Brain microvascular endothelial cell (primary cell): ENCODE results near the gene CYP2C8.

Source experiments
- DNase-seq: peaks from one replicate; pipeline ENCODE4 v3.0.0-alpha.2; 2020
- H3K27ac ChIP-seq: fragments of 250-450 bp; sonication (Bioruptor Pico); 2 replicates; pipeline ENCODE4 v1.5.1; 2020; ENCODE audit warnings: mild to moderate bottlenecking, moderate library complexity
- H3K27me3 ChIP-seq: fragments of 250-450 bp; sonication (Bioruptor Pico); replicated peaks from 2 replicates; pipeline ENCODE4 v1.5.1; 2020; ENCODE audit warnings: mild to moderate bottlenecking
- H3K36me3 ChIP-seq: fragments of 250-450 bp; sonication (Bioruptor Pico); replicated peaks from 2 replicates; pipeline ENCODE4 v1.5.1; 2020; ENCODE audit warnings: mild to moderate bottlenecking
- H3K4me3 ChIP-seq: 2 replicates; pipeline ENCODE4 v1.5.1; 2011; ENCODE audit warnings: low read depth, mild to moderate bottlenecking, control low read depth, low read length, moderate library complexity
- in situ Hi-C: cut with HindIII; loops from 2 replicates; pipeline ENCODE4 v1.10.0; 2017; ENCODE audit warnings: low sequenced_read_pairs, low pct_ligation_motif_present
- TF ChIP-seq, protein P1 (sequence below): IDR thresholded peaks from 2 replicates; pipeline ENCODE4 v1.5.1; 2011; ENCODE audit warnings: low read depth, mild to moderate bottlenecking, moderate library complexity, low read length, control low read depth, inconsistent platforms; ENCODE audit errors: missing control alignments

The CYP2C8 gene

GRCh38 chr10:94992811-94993210 is 76.5 kb downstream of the CYP2C8 start:
- Histone ChIP-seq H3K36me3 (no peaks in the 10 kb centered on the region), H3K4me3 (no peak overlapping the region), H3K27me3 (no peaks in the 10 kb centered on the region), H3K27ac (no peak overlapping the region)
- in situ Hi-C loops, result no loop called here
- no peak for DNase-seq
- TF ChIP-seq, protein P1, sequence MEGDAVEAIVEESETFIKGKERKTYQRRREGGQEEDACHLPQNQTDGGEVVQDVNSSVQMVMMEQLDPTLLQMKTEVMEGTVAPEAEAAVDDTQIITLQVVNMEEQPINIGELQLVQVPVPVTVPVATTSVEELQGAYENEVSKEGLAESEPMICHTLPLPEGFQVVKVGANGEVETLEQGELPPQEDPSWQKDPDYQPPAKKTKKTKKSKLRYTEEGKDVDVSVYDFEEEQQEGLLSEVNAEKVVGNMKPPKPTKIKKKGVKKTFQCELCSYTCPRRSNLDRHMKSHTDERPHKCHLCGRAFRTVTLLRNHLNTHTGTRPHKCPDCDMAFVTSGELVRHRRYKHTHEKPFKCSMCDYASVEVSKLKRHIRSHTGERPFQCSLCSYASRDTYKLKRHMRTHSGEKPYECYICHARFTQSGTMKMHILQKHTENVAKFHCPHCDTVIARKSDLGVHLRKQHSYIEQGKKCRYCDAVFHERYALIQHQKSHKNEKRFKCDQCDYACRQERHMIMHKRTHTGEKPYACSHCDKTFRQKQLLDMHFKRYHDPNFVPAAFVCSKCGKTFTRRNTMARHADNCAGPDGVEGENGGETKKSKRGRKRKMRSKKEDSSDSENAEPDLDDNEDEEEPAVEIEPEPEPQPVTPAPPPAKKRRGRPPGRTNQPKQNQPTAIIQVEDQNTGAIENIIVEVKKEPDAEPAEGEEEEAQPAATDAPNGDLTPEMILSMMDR, result no peak

DNA sequence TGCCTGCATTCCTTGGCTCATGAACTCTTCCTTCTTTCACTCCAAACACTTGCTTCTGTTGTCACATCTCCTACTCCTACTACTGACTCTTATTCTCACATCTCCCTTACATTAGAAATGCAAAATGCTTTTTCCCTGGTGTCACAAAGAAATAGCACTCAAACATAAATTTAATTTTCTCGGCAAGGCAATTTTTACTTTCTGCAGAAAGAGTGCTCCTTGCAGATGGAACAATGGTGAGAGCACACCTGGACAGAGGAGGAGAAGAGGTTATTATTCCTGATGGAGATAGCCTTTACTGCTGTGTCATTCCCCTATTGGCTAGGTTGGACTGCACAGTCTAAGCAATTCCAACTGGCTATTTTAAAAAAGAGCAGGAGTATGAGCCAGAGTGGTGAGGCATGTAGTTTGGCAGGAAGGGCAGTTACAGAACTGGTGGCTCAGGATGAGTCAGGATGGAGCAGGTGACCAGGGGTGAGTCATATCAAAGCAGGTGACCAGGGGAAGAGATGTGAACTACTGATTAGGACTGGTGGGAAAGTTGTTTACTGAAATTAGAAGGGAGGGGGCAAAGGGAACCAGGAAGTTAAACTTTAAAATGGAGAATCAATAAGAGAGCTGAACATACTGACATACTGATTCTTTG is 77.9 kb downstream of the CYP2C8 start:
- H3K27ac ChIP-seq, result no peak overlapping the region
- H3K36me3 ChIP-seq, result no peaks in the 10 kb centered on the region
- in situ Hi-C loops, result no loop called here
- no peak overlapping the region for H3K4me3 ChIP-seq
- TF ChIP-seq, protein P1, result no peak
- H3K27me3 ChIP-seq, result no peaks in the 10 kb centered on the region
- DNase-seq, result no peak

- no peak for DNase-seq
- H3K27ac ChIP-seq, result no peak overlapping the region
- no peaks in the 10 kb centered on the region for H3K36me3 ChIP-seq
- H3K27me3 ChIP-seq, result no peaks in the 10 kb centered on the region
- TF ChIP-seq, protein P1, result no peak
- in situ Hi-C loops, result no loop called here
- H3K4me3 ChIP-seq, result no peak overlapping the region
Measured at GRCh38 chr10:94989192-94989591, 80.1 kb downstream of the CYP2C8 start.
